ENCODE data around the gene TIPIN.
"Not testable (repeated sequence)": the region's sequence is repeated elsewhere in the genome, so short reads cannot be mapped to it uniquely, and the experiment has no call there.

The TIPIN gene

GRCh38 chr15:66356077-66356358, 467 bp downstream of the TIPIN start:
- peak overlapping the region; percentile 90 for H3K9ac ChIP-seq (ENCODE audit: low read length)
- H2AK5ac ChIP-seq (ENCODE audit: low read length): peak overlapping the region; percentile 21
- H3K4me1 ChIP-seq (ENCODE audit: control insufficient read depth in 1 of 2, insufficient read depth in 2 of 2, low read length in 2 of 2): peaks cover 0 to 5% of the 10 kb centered on the region in 2 experiments
- peak overlapping the region; percentile 31 for H2BK12ac ChIP-seq (ENCODE audit: low read length)
- H3K4ac ChIP-seq (ENCODE audit: low read depth, low read length): peak overlapping the region; percentile 91
- H3K36me3 ChIP-seq (ENCODE audit: control insufficient read depth in 1 of 2, insufficient read depth in 2 of 2, low read length in 2 of 2): peaks cover 3 to 14% of the 10 kb centered on the region in 2 experiments
- H3K79me2 ChIP-seq (ENCODE audit: control insufficient read depth, insufficient read depth, low read length, poor library complexity): peaks cover 6% of the 10 kb centered on the region
- H4K91ac ChIP-seq (ENCODE audit: low read depth, low read length): peak overlapping the region; percentile 31
- H2BK5ac ChIP-seq (ENCODE audit: low read depth, low read length, poor library complexity): peak overlapping the region; percentile 5
- peak overlapping the region; percentile 49 for H4K12ac ChIP-seq (ENCODE audit: low read depth, low read length)
- no peaks in the 10 kb centered on the region for H3K27me3 ChIP-seq (ENCODE audit: insufficient read depth, low read length)
- no peak overlapping the region for H3K23ac ChIP-seq (ENCODE audit: low read length)
- H3K14ac ChIP-seq (ENCODE audit: low read length): peak overlapping the region; percentile 30
- WGBS (ENCODE audit: extremely low coverage, insufficient coverage, insufficient read length): no CpG with 5 or more reads among the region's 12 CpGs
- H2BK120ac ChIP-seq (ENCODE audit: insufficient read depth, low read length, poor library complexity): peak overlapping the region; percentile 43
- DNase-seq: no peak
- H3K79me1 ChIP-seq (ENCODE audit: low read length): peaks cover 9% of the 10 kb centered on the region
- H3K4me3 ChIP-seq (ENCODE audit: low read depth, low read length): peak overlapping the region; percentile 79
- peak overlapping the region; percentile 92 for H3K4me2 ChIP-seq (ENCODE audit: low read length)
- peak overlapping the region; percentile 67 for H4K8ac ChIP-seq (ENCODE audit: low read depth, low read length)
- peak overlapping the region; percentile 11 for H3K27ac ChIP-seq (ENCODE audit: low read depth, low read length)
- peak overlapping the region; percentile 64 for H3K18ac ChIP-seq (ENCODE audit: low read length)
- no peaks in the 10 kb centered on the region for H3K9me3 ChIP-seq (ENCODE audit: insufficient read depth, low read depth, low read length)
- H2AFZ ChIP-seq (ENCODE audit: insufficient read depth, low read length, poor library complexity): peak overlapping the region; percentile 30

- not testable (repeated sequence) for H3K79me2 ChIP-seq (ENCODE audit: control insufficient read depth, insufficient read depth, low read length, poor library complexity); H3K23ac ChIP-seq (ENCODE audit: low read length)
Measured at GRCh38 chr15:66348530-66348929, 8.0 kb downstream of the TIPIN start.

GRCh38 chr15:66328771-66329170, 27.7 kb downstream of the TIPIN start:
- Histone ChIP-seq H3K36me3 (ENCODE audit: control insufficient read depth in 1 of 2, insufficient read depth in 2 of 2, low read length in 2 of 2) (peaks cover 21 to 23% of the 10 kb centered on the region in 2 experiments), H3K23ac (ENCODE audit: low read length) (no peak overlapping the region), H2BK120ac (ENCODE audit: insufficient read depth, low read length, poor library complexity) (no peak overlapping the region), H2AFZ (ENCODE audit: insufficient read depth, low read length, poor library complexity) (no peak overlapping the region), H3K9me3 (ENCODE audit: insufficient read depth, low read depth, low read length) (no peaks in the 10 kb centered on the region), H4K8ac (ENCODE audit: low read depth, low read length) (no peak overlapping the region), H3K9ac (ENCODE audit: low read length) (no peak overlapping the region), H2AK5ac (ENCODE audit: low read length) (no peak overlapping the region), H3K14ac (ENCODE audit: low read length) (no peak overlapping the region), H4K12ac (ENCODE audit: low read depth, low read length) (no peak overlapping the region), H3K4me1 (ENCODE audit: control insufficient read depth in 1 of 2, insufficient read depth in 2 of 2, low read length in 2 of 2) (no peaks in the 10 kb centered on the region), H3K27me3 (ENCODE audit: insufficient read depth, low read length) (no peaks in the 10 kb centered on the region), H3K79me2 (ENCODE audit: control insufficient read depth, insufficient read depth, low read length, poor library complexity) (no peaks in the 10 kb centered on the region), H3K18ac (ENCODE audit: low read length) (no peak overlapping the region), H4K91ac (ENCODE audit: low read depth, low read length) (no peak overlapping the region), H3K4me2 (ENCODE audit: low read length) (no peak overlapping the region), H3K4me3 (ENCODE audit: low read depth, low read length) (no peak overlapping the region), H2BK12ac (ENCODE audit: low read length) (no peak overlapping the region), H3K4ac (ENCODE audit: low read depth, low read length) (no peak overlapping the region), H2BK5ac (ENCODE audit: low read depth, low read length, poor library complexity) (no peak overlapping the region), H3K79me1 (ENCODE audit: low read length) (no peaks in the 10 kb centered on the region), H3K27ac (ENCODE audit: low read depth, low read length) (no peak overlapping the region)
- no peak for DNase-seq
- no CpG with 5 or more reads among the region's 14 CpGs for WGBS (ENCODE audit: extremely low coverage, insufficient coverage, insufficient read length)

More at GRCh38 chr15:66348530-66348929, 8.0 kb downstream of the TIPIN start:
- H4K91ac ChIP-seq (ENCODE audit: low read depth, low read length); H3K18ac ChIP-seq (ENCODE audit: low read length); H2AFZ ChIP-seq (ENCODE audit: insufficient read depth, low read length, poor library complexity); H3K9ac ChIP-seq (ENCODE audit: low read length); H3K79me1 ChIP-seq (ENCODE audit: low read length); H3K4me1 ChIP-seq (ENCODE audit: control insufficient read depth in 1 of 2, insufficient read depth in 2 of 2, low read length in 2 of 2); H3K9me3 ChIP-seq (ENCODE audit: insufficient read depth, low read depth, low read length); H3K27ac ChIP-seq (ENCODE audit: low read depth, low read length); H2BK5ac ChIP-seq (ENCODE audit: low read depth, low read length, poor library complexity); H3K4me2 ChIP-seq (ENCODE audit: low read length); H3K14ac ChIP-seq (ENCODE audit: low read length); H2BK120ac ChIP-seq (ENCODE audit: insufficient read depth, low read length, poor library complexity); H3K4me3 ChIP-seq (ENCODE audit: low read depth, low read length); H2BK12ac ChIP-seq (ENCODE audit: low read length); H3K4ac ChIP-seq (ENCODE audit: low read depth, low read length); H2AK5ac ChIP-seq (ENCODE audit: low read length); H4K8ac ChIP-seq (ENCODE audit: low read depth, low read length); DNase-seq; H3K27me3 ChIP-seq (ENCODE audit: insufficient read depth, low read length): not testable (repeated sequence)
- Histone ChIP-seq H3K36me3 (ENCODE audit: control insufficient read depth in 1 of 2, insufficient read depth in 2 of 2, low read length in 2 of 2) (peaks cover 23 to 27% of the 10 kb centered on the region in 2 experiments), H4K12ac (ENCODE audit: low read depth, low read length) (peak overlapping the region; percentile 43)
- no CpG with 5 or more reads among the region's 5 CpGs for WGBS (ENCODE audit: extremely low coverage, insufficient coverage, insufficient read length)

GRCh38 chr15:66327736-66328135, 28.7 kb downstream of the TIPIN start:
- no peak overlapping the region for H4K91ac ChIP-seq (ENCODE audit: low read depth, low read length)
- H2AFZ ChIP-seq (ENCODE audit: insufficient read depth, low read length, poor library complexity): no peak overlapping the region
- no peak overlapping the region for H2BK120ac ChIP-seq (ENCODE audit: insufficient read depth, low read length, poor library complexity)
- H3K14ac ChIP-seq (ENCODE audit: low read length): no peak overlapping the region
- H2BK12ac ChIP-seq (ENCODE audit: low read length): no peak overlapping the region
- no peaks in the 10 kb centered on the region for H3K27me3 ChIP-seq (ENCODE audit: insufficient read depth, low read length)
- no peak overlapping the region for H2BK5ac ChIP-seq (ENCODE audit: low read depth, low read length, poor library complexity)
- no peak overlapping the region for H3K4ac ChIP-seq (ENCODE audit: low read depth, low read length)
- no peak for DNase-seq
- H3K4me1 ChIP-seq (ENCODE audit: control insufficient read depth in 1 of 2, insufficient read depth in 2 of 2, low read length in 2 of 2): no peaks in the 10 kb centered on the region
- no peak overlapping the region for H3K9ac ChIP-seq (ENCODE audit: low read length)
- no peaks in the 10 kb centered on the region for H3K79me2 ChIP-seq (ENCODE audit: control insufficient read depth, insufficient read depth, low read length, poor library complexity)
- no peak overlapping the region for H3K4me2 ChIP-seq (ENCODE audit: low read length)
- H3K4me3 ChIP-seq (ENCODE audit: low read depth, low read length): no peak overlapping the region
- no peak overlapping the region for H3K18ac ChIP-seq (ENCODE audit: low read length)
- peaks cover 21% of the 10 kb centered on the region in 2 experiments for H3K36me3 ChIP-seq (ENCODE audit: control insufficient read depth in 1 of 2, insufficient read depth in 2 of 2, low read length in 2 of 2)
- no peaks in the 10 kb centered on the region for H3K79me1 ChIP-seq (ENCODE audit: low read length)
- H3K23ac ChIP-seq (ENCODE audit: low read length): no peak overlapping the region
- WGBS (ENCODE audit: extremely low coverage, insufficient coverage, insufficient read length): no CpG with 5 or more reads among the region's 4 CpGs
- H4K12ac ChIP-seq (ENCODE audit: low read depth, low read length): no peak overlapping the region
- H2AK5ac ChIP-seq (ENCODE audit: low read length): no peak overlapping the region
- H3K27ac ChIP-seq (ENCODE audit: low read depth, low read length): no peak overlapping the region
- no peaks in the 10 kb centered on the region for H3K9me3 ChIP-seq (ENCODE audit: insufficient read depth, low read depth, low read length)
- no peak overlapping the region for H4K8ac ChIP-seq (ENCODE audit: low read depth, low read length)
